Measurements from ENCODE around the gene ZBTB7C. TPM values are rescaled to one million over a fixed set of nuclear protein-coding genes. Genes with fewer than 3 reads are reported as not detected.

Gene ZBTB7C
- total RNA-seq, 2 experiments from 2014 or later: not detected

GRCh38 chr18:48030616-48031480 lies 378.3 kb downstream of the ZBTB7C start:
- ChIA-PET CTCF (interaction anchor here (0.6 to 3.3 kb wide), 6 partner anchors 14 to 467 kb away, joined by 3 to 13 read pairs (median 4); no protein-coding TSS in a partner anchor), POLR2A (no interaction called here)
- Mint-ChIP-seq H3K4me3 (no peak overlapping the region), H3K36me3 (ENCODE audit: low read depth) (no peaks in the 10 kb centered on the region), H3K9me3 (ENCODE audit: low read depth) (no peaks in the 10 kb centered on the region), H3K27me3 (no peaks in the 10 kb centered on the region), H3K4me1 (no peaks in the 10 kb centered on the region), H3K27ac (no peak overlapping the region)
- intact Hi-C loops (cut with DNase I, micrococcal nuclease): loop anchor here in 1 of 2 experiments (1.0 kb wide), 1 partner anchor 415 kb away; no protein-coding TSS in a partner anchor
- DNase-seq (peak; percentile 41), ATAC-seq (peak; percentile 33)

GRCh38 chr18:48029296-48029986 lies 379.7 kb downstream of the ZBTB7C start:
- no peak for ATAC-seq
- intact Hi-C loops (cut with DNase I, micrococcal nuclease): no loop called here
- Mint-ChIP-seq H3K27ac (no peak overlapping the region), H3K36me3 (ENCODE audit: low read depth) (no peaks in the 10 kb centered on the region), H3K27me3 (no peaks in the 10 kb centered on the region), H3K4me1 (no peaks in the 10 kb centered on the region), H3K9me3 (ENCODE audit: low read depth) (no peaks in the 10 kb centered on the region), H3K4me3 (no peak overlapping the region)
- no peak for DNase-seq
- CTCF ChIA-PET: interaction anchor here (0.6 to 1.1 kb wide), 2 partner anchors 36 to 258 kb away, joined by 3 to 4 read pairs; no protein-coding TSS in a partner anchor
- POLR2A ChIA-PET: no interaction called here

GRCh38 chr18:48028696-48029095 lies 380.5 kb downstream of the ZBTB7C start:
- CTCF ChIA-PET: interaction anchor here (0.6 to 1.1 kb wide), 3 partner anchors 37 to 280 kb away, joined by 3 to 4 read pairs (median 3); no protein-coding TSS in a partner anchor

GRCh38 chr18:48028081-48028480 lies 381.1 kb downstream of the ZBTB7C start:
- ChIA-PET CTCF (interaction anchor here (0.6 to 1.0 kb wide), 2 partner anchors 60 to 279 kb away, joined by 3 to 4 read pairs; no protein-coding TSS in a partner anchor), POLR2A (no interaction called here)
- ATAC-seq (no peak), DNase-seq (no peak)
- Mint-ChIP-seq H3K4me1 (no peaks in the 10 kb centered on the region), H3K27ac (no peak overlapping the region), H3K36me3 (ENCODE audit: low read depth) (no peaks in the 10 kb centered on the region), H3K4me3 (no peak overlapping the region), H3K9me3 (ENCODE audit: low read depth) (no peaks in the 10 kb centered on the region), H3K27me3 (peaks cover 2% of the 10 kb centered on the region)
- intact Hi-C loops (cut with DNase I, micrococcal nuclease): no loop called here

More at GRCh38 chr18:48028696-48029095, 380.5 kb downstream of the ZBTB7C start:
- DNase-seq (no peak), ATAC-seq (no peak)
- POLR2A ChIA-PET: no interaction called here
- H3K36me3 Mint-ChIP-seq (ENCODE audit: low read depth): no peaks in the 10 kb centered on the region
- no peaks in the 10 kb centered on the region for H3K9me3 Mint-ChIP-seq (ENCODE audit: low read depth)
- H3K27me3 Mint-ChIP-seq: no peaks in the 10 kb centered on the region
- no peak overlapping the region for H3K27ac Mint-ChIP-seq
- H3K4me1 Mint-ChIP-seq: no peaks in the 10 kb centered on the region
- H3K4me3 Mint-ChIP-seq: no peak overlapping the region
- intact Hi-C loops (cut with DNase I, micrococcal nuclease): no loop called here

- H3K36me3 Mint-ChIP-seq (ENCODE audit: low read depth): no peaks in the 10 kb centered on the region
- intact Hi-C loops (cut with DNase I, micrococcal nuclease): no loop called here
- no peak overlapping the region for H3K27ac Mint-ChIP-seq
- CTCF ChIA-PET: interaction anchor here (0.6 to 0.7 kb wide), 2 partner anchors 60 to 226 kb away, joined by 3 to 4 read pairs; no protein-coding TSS in a partner anchor
- no peaks in the 10 kb centered on the region for H3K9me3 Mint-ChIP-seq (ENCODE audit: low read depth)
- DNase-seq (no peak), ATAC-seq (no peak)
- POLR2A ChIA-PET: no interaction called here
- peaks cover 1% of the 10 kb centered on the region for H3K4me1 Mint-ChIP-seq
- no peak overlapping the region for H3K4me3 Mint-ChIP-seq
- H3K27me3 Mint-ChIP-seq: peaks cover 6% of the 10 kb centered on the region
Measured at GRCh38 chr18:48027401-48027963, 381.7 kb downstream of the ZBTB7C start.

- peaks cover 11% of the 10 kb centered on the region for H3K27me3 Mint-ChIP-seq
- ATAC-seq (no peak), DNase-seq (no peak)
- H3K36me3 Mint-ChIP-seq (ENCODE audit: low read depth): no peaks in the 10 kb centered on the region
- H3K4me3 Mint-ChIP-seq: no peak overlapping the region
- POLR2A ChIA-PET: no interaction called here
- CTCF ChIA-PET: interaction anchor here (0.7 to 1.4 kb wide), 5 partner anchors 10 to 369 kb away, joined by 3 to 4 read pairs (median 3); no protein-coding TSS in a partner anchor
- H3K4me1 Mint-ChIP-seq: peaks cover 3% of the 10 kb centered on the region
- intact Hi-C loops (cut with DNase I, micrococcal nuclease): no loop called here
- H3K27ac Mint-ChIP-seq: no peak overlapping the region
- H3K9me3 Mint-ChIP-seq (ENCODE audit: low read depth): no peaks in the 10 kb centered on the region
Measured at GRCh38 chr18:48026216-48026615, 383.0 kb downstream of the ZBTB7C start.

GRCh38 chr18:48024881-48025660 lies 384.1 kb downstream of the ZBTB7C start:
- Mint-ChIP-seq H3K9me3 (ENCODE audit: low read depth) (no peaks in the 10 kb centered on the region), H3K4me3 (no peak overlapping the region), H3K27ac (no peak overlapping the region), H3K4me1 (peaks cover 3% of the 10 kb centered on the region), H3K27me3 (peaks cover 11% of the 10 kb centered on the region), H3K36me3 (ENCODE audit: low read depth) (no peaks in the 10 kb centered on the region)
- ATAC-seq (no peak), DNase-seq (no peak)
- intact Hi-C loops (cut with DNase I, micrococcal nuclease): loop anchor here in 1 of 2 experiments (5.0 kb wide), 1 partner anchor 422 kb away; no protein-coding TSS in a partner anchor
- ChIA-PET CTCF (interaction anchor here (0.8 to 1.4 kb wide), 2 partner anchors 252 to 254 kb away, joined by 3 to 4 read pairs; no protein-coding TSS in a partner anchor), POLR2A (no interaction called here)

- Mint-ChIP-seq H3K27me3 (peaks cover 11% of the 10 kb centered on the region), H3K9me3 (ENCODE audit: low read depth) (no peaks in the 10 kb centered on the region), H3K36me3 (ENCODE audit: low read depth) (no peaks in the 10 kb centered on the region), H3K4me3 (no peak overlapping the region), H3K27ac (no peak overlapping the region), H3K4me1 (peaks cover 3% of the 10 kb centered on the region)
- ATAC-seq (no peak), DNase-seq (no peak)
- POLR2A ChIA-PET: no interaction called here
- intact Hi-C loops (cut with DNase I, micrococcal nuclease): loop anchor here in 1 of 2 experiments (5.0 kb wide), 1 partner anchor 423 kb away; no protein-coding TSS in a partner anchor
- CTCF ChIA-PET: interaction anchor here (1.0 kb wide), 1 partner anchor 253 kb away, joined by 3 read pairs; no protein-coding TSS in a partner anchor
Measured at GRCh38 chr18:48024009-48024512, 385.1 kb downstream of the ZBTB7C start.

GRCh38 chr18:48023334-48024008 lies 385.7 kb downstream of the ZBTB7C start:
- DNase-seq: peak; percentile 47
- intact Hi-C loops (cut with DNase I, micrococcal nuclease): loop anchor here (2.0 to 5.0 kb wide), 2 partner anchors 423 to 424 kb away; no protein-coding TSS in a partner anchor
- POLR2A ChIA-PET: no interaction called here
- Mint-ChIP-seq H3K4me3 (no peak overlapping the region), H3K9me3 (ENCODE audit: low read depth) (no peaks in the 10 kb centered on the region), H3K4me1 (peaks cover 3% of the 10 kb centered on the region), H3K27ac (no peak overlapping the region), H3K36me3 (ENCODE audit: low read depth) (no peaks in the 10 kb centered on the region), H3K27me3 (peaks cover 11% of the 10 kb centered on the region)
- CTCF ChIA-PET: interaction anchor here (1.0 to 1.6 kb wide), 2 partner anchors 249 to 253 kb away, joined by 3 read pairs; no protein-coding TSS in a partner anchor
- ATAC-seq: no peak

Data from activated CD4-positive, alpha-beta T cell treated with anti-CD3 and anti-CD28 coated beads for 36 hours (primary cell).